ENCODE results near the gene CNKSR1.

GRCh38 chr1:26163684-26164035, 13.6 kb upstream of the CNKSR1 start:
- TF ChIP-seq CTCF (conservative IDR thresholded peaks at IDR 0.05; ENCODE audit: low read length) (no peak), EZH2phosphoT487 (IDR thresholded peaks at IDR 0.05; ENCODE audit: borderline replicate concordance, low read depth, low read length) (no peak)

Measured in OCI-LY7 (cell line).